ENCODE data around the gene AGXT. TPM values are rescaled to one million over a fixed set of nuclear protein-coding genes. Genes with fewer than 3 reads are reported as not detected.

The AGXT gene
- total and polyA plus RNA-seq, 2 of the 8 experiments (the other 6 are each of a cell fraction or from before 2014, with no cell fraction given): 0.03 TPM; not detected in 1

GRCh38 chr2:240885566-240885965 lies 16.9 kb downstream of the AGXT start (continued):
- TF ChIP-seq CHD7 (IDR thresholded peaks at IDR 0.05; ENCODE audit: insufficient replicate concordance, low read length): no peak
- no peak for TF ChIP-seq BRCA1 (IDR thresholded peaks at IDR 0.05; ENCODE audit: low read depth, low read length)
- no peak for TF ChIP-seq JUND (IDR thresholded peaks at IDR 0.05; ENCODE audit: low read length)
- TF ChIP-seq HDAC6 (IDR thresholded peaks at IDR 0.05; ENCODE audit: low read depth, low read length): no peak
- TF ChIP-seq CHD2 (IDR thresholded peaks at IDR 0.05; ENCODE audit: low read length): no peak
- no peak for TF ChIP-seq SP1 (IDR thresholded peaks at IDR 0.05; ENCODE audit: low read depth, low read length)
- TF ChIP-seq PHF8 (conservative IDR thresholded peaks at IDR 0.05; ENCODE audit: low read depth, low read length): no peak
- no peak for TF ChIP-seq POU5F1 (IDR thresholded peaks at IDR 0.05; ENCODE audit: low read depth, low read length)
- no peak for TF ChIP-seq RFX5 (IDR thresholded peaks at IDR 0.05; ENCODE audit: borderline replicate concordance, low read depth, low read length)
- TF ChIP-seq TBP (IDR thresholded peaks at IDR 0.05; ENCODE audit: low read depth, low read length): no peak

Measured in H1 (cell line).